SK-N-DZ (cell line): ENCODE data around the gene RPRD2.
A peak's percentile ranks its signal among the peaks of the same experiment; 100 is the strongest.

Source experiments
- DNase-seq: peaks from one replicate; pipeline ENCODE4 v3.0.0-alpha.2; 2015; ENCODE audit warnings: low spot score

The RPRD2 gene

DNA sequence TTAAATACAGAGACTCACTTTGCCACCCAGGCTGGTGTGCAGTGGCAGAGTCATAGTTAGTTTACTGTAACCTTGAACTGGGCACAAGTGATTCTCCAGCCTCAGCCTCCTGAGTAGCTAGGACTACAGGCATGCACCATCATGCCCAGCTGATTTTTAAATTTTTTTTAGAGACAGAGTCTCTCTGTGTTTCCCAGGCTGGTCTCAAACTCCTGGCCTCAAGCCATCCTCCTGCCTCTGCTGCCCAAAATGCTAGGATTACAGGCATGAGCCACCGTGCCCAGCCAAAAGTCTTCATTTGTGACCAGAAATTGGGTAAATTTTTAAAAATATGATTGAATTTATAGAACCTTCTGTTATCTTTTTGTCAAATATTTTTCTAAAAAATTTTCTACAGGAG, 105.3 kb downstream of the RPRD2 start:
- DNase-seq = no peak

GRCh38 chr1:150472601-150473200, 108.8 kb downstream of the RPRD2 start:
- no peak for DNase-seq

DNA sequence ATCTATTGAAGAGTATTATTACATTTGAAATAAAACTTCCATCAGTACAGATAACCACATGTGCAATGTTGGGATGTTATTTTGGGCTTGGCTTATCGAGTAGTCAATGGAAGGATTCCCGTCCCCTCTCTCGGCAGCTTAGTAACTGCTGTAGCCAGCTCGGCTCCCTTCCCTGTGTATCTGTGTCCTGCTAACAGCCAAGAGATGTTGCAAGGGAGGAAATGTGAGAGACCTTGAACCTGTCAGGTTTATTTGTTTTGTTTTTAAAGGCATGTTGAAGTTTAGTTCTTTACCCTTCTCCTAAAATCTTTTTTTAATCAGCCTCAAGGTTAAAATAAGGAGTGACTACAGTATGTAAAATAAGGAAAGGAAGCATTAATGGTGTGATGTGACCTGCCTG, 109.7 kb downstream of the RPRD2 start:
- no peak for DNase-seq

DNA sequence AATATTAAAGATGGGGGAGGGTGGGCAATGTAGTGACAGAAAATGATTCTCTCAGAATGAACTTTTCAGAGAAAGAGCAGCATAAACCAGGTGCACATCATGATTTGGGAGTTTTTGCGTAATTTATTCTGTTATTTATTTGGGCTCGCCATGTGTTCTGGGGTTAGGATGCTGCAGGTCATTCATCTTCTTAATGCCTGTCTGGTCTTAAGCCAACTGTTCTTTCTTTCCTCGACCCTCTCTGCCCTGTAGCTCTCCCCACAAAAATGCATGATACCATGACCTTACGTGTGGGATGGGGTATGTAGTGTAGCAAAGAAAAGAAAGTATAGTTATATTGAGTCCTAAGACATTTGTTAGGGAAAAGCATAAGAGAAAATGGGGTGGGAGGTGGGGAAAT, 110.9 kb downstream of the RPRD2 start:
- no peak for DNase-seq

GRCh38 chr1:150476754-150477153, 112.8 kb downstream of the RPRD2 start:
- DNase-seq = peak; percentile 93

- DNase-seq = no peak
These were observed 113.4 kb downstream of the RPRD2 start for GRCh38 chr1:150477320-150477719.

- no peak for DNase-seq
These were observed 113.8 kb downstream of the RPRD2 start for GRCh38 chr1:150477733-150478132.

DNA sequence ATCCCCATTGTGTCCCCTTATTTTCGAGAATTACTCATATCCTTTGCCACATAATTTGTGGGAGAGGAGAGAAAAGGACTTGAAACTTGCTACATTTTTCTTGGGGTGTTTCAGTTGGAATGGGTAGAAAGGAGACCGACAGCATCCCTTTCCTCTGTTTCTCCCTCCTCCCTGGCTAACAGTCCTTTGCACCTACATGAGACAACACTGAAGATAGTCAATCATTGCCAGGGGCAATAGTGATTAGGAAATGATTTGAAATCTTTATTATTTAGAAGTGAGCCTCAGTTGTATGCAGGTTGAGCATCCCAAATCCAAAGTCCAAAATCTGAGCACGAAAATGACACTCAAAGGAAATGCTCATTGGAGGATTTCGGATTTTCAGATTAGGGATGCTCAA, 115.4 kb downstream of the RPRD2 start:
- DNase-seq = no peak

- DNase-seq = no peak
These were observed 116.0 kb downstream of the RPRD2 start for GRCh38 chr1:150479927-150480352.

GRCh38 chr1:150484431-150484830, 120.5 kb downstream of the RPRD2 start:
- no peak for DNase-seq

GRCh38 chr1:150484861-150485260, 120.9 kb downstream of the RPRD2 start:
- no peak for DNase-seq

DNA sequence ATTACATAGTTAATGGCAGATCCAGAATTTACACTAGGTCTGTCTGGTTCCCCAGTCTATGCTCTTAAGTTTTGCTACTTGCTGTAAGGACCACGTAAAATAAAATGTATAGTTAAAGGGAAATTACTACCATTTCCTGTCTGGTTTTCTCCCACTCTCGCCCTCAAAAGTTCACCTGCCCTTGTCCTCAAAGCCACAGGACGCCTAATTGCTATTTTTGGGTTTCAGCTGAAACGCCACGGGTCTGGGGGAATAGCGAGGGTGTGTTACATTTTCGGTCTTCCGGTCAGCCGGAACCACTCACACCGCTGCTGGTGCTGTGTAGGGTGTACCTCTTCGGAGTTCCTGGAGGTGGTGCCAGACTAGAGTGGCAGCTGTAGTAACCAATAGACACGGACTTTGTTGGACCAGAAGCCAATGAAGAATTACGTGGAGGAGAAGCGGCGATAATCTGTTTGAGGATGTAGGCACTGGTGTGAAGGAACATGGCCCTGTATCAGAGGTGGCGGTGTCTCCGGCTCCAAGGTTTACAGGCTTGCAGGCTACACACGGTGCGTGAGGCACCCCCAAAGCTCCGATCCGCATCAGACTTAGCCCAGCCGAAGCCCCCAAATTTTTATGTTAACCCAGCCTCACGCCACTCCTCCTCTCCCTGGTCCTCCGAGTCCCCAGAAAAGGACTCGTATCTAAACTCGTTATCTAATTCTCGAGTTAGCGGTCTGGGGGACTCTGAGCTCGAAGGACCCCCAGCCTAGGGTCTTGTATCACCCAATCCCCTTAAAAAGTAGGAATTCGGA, 123.2 kb downstream of the RPRD2 start, which contains the start of gene TARS2:
Gene TARS2, plus strand, starts transcription at position 454 of the 797 bp plus-strand sequence. Its CDS starts 32 bp downstream, at position 486.
- DNase-seq = peak; percentile 100

DNA sequence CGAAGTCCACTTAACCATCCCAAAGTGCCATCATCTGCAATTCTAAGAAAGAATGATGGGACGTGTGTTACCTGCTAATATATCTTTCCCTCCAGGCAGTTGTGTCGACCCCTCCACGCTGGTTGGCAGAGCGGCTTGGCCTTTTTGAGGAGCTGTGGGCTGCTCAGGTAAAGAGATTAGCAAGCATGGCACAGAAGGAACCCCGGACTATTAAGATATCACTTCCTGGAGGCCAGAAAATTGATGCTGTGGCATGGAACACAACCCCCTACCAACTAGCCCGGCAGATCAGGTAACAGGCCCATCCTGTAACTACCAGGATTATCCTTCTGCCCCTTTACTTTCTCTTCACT, 123.8 kb downstream of the RPRD2 start:
- no peak for DNase-seq

DNA sequence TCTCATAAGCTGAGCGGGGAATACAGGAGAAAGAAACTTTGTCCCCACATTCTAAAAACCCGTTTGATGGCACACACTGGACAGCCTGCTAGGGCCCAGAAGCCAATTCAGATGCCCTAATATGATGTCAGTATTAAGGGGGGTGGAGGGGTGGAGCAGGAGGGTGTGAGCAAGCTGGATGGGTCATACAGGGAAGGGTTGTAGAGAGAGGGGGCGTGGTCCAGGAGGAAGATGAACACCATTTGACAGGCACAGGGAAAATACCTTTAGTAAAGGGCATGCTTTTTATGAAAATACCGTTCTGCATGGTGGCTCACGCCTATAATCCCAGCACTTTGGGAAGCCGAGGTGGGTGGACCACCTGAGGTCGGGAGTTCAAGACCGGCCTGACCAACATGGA, 129.2 kb downstream of the RPRD2 start:
- DNase-seq = no peak

GRCh38 chr1:150498342-150498741, 134.4 kb downstream of the RPRD2 start:
- no peak for DNase-seq

- DNase-seq = no peak
These were observed 141.5 kb downstream of the RPRD2 start for GRCh38 chr1:150505431-150505830.

- no peak for DNase-seq
These were observed 144.2 kb downstream of the RPRD2 start, which contains the start of gene ECM1 for GRCh38 chr1:150507912-150508864. Gene ECM1, plus strand, starts transcription at chr1:150508109. Its CDS starts 101 bp downstream, at chr1:150508210.

DNA sequence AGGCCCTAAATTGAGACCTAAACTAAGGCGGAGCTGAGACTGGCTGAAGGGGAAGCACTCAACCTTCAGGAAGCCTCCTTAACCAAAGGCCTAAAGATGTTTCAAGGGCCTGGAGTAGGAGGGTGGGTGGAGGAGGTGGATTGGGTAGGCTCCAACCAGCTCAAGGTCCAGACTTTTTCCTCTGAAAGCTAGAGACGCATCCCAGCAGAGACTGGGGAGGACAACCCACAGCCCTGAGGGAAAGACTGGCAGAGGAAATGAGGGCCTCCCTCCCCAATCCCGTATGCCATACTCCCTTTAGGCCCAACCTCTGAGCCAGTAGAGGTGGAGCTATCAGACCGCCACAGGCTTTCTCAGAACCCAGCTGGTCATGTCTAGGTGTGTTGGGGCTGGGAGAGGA, 145.0 kb downstream of the RPRD2 start:
- no peak for DNase-seq

GRCh38 chr1:150511551-150511950, 147.6 kb downstream of the RPRD2 start:
- DNase-seq = no peak

DNA sequence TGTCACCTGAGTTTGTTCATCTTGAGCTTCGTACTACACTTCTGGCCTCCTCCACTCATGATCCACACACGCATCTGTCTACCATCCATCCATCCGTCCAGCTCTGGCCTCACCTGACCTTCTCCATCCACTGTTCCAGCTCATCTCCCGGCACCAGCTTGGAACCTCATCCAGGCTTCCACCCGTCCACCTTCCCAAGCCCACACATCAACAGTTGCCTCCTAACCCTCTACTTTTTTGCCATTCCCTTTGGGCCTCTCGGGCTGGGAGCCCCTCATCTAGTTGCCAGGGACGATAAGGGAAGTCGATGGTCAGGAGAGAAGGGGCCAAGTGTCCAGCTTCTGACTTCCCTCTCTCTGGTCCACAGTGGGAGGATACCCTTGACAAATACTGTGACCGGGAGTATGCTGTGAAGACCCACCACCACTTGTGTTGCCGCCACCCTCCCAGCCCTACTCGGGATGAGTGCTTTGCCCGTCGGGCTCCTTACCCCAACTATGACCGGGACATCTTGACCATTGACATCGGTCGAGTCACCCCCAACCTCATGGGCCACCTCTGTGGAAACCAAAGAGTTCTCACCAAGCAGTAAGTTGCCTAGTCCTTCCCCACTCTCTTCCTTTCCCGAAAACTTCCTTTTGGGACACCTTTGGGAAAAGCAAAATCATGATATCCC, 148.2 kb downstream of the RPRD2 start:
- no peak for DNase-seq

- DNase-seq = no peak
These were observed 148.9 kb downstream of the RPRD2 start for GRCh38 chr1:150512846-150513245.
